Measurements from ENCODE around the gene POLE3.
A peak's percentile ranks its signal among the peaks of the same experiment; 100 is the strongest.
"Not testable (repeated sequence)": the region's sequence is repeated elsewhere in the genome, so short reads cannot be mapped to it uniquely, and the experiment has no call there.

The POLE3 gene

DNA sequence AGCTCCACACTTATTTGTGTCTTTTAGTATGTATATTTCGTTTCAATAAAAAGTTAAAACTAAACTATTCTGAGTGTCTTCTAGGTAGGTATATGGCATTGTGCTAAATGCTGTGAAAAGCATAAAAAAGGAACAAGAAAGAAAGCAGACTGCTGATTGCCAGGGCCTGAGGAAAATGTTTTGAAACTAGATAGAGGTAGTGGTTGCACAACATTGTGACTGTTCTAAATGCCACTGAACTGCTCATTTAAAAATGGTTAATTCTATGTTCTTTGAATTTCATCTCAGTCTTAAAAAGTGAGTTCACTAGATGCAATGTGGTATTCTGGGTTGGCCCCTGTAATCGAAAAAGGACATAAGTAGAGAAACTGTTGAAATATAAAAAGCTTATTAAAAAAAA is 6.8 kb downstream of the POLE3 start:
- no peak for DNase-seq (ENCODE audit: low read depth)

DNA sequence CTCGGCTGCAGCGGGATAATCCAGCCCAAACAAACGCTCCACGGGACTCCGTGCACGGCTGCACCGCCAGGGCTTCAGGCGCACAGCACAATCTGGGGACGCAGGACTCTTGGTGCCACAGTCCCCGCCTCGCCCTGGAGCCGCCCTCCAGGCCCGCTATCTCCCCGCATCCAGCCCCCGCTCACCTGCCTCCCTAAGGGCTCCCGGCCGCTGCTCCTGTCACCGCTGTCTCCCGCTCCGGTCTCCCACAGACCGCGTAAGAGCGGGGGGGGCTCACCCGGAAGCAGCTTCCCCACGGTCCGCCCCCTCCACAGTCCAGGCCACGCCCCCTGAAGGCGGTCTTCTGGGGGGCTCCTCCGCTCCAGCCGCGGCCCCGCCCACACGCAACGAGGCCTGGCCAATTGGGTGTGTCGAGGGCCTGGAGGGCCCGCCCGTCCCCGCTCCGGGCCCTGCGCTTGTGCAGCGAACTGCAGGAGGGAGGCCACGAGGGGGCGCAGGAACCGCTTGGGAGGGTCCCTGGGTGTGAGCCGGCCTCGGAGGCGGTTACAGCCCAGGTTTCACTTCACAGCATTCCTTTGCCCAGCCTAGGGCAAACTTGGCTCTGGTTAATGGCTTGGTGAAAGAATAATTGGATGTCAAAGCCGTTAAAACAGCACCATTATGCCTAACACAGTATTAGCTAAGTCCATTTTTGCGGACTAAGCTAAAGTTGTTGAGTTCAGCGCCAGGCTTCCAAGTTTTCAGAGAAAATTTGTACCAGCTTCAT is 9.3 kb downstream of the POLE3 start, which contains the start of gene ALAD:
TSS of gene ALAD (minus strand) at position 258 of the 766 bp plus-strand sequence. CDS start 7,725 bp downstream, outside the sequence.
- peak; percentile 99 for DNase-seq (ENCODE audit: low read depth)

DNA sequence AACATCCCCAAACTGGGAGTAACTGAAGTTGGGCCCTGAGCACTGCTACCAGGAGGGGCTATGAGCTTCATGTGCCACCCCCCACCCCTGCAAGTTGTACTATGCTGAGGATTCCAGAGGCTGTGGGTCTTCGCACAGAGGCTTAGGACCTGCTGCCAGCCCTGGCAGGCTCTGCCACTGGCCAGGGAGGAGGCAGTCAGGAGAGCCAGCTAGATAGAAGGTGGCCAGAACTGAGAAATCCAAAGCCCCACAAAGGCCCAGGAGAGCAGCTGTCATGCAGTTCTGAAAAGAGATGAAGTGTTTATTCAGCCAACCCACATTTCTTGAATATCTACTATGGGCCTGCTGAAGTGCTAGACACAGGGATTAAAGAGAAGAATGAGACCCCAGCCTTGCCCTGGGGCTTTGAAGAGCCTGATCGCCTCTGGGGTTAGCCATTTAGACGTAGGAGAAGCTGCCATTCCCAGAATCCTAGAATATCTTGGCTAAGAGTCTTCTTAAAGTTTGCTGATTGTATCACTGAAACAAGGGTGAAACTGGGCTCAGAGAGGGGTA is 10.8 kb downstream of the POLE3 start:
- DNase-seq (ENCODE audit: low read depth), result no peak

DNA sequence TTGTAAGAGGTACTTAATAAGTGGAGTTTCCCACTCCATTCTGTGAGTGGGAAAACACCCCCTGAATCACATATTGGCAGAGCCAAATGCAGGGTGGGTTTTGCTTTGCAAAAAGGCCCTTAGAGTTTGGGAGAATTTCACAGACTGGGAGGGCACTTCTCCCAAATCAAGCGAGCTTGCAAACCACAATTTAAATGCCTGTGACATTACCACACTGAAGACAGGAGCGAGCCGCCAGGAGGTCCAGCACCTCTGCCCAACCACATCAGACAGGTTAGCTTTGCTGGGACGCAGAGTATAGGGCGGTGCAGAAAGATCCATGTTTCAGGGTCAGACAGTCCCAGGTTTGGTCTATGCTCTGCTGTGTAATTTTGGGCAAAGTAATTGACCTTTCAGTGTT is 11.7 kb downstream of the POLE3 start:
- DNase-seq (ENCODE audit: low read depth), result no peak

DNA sequence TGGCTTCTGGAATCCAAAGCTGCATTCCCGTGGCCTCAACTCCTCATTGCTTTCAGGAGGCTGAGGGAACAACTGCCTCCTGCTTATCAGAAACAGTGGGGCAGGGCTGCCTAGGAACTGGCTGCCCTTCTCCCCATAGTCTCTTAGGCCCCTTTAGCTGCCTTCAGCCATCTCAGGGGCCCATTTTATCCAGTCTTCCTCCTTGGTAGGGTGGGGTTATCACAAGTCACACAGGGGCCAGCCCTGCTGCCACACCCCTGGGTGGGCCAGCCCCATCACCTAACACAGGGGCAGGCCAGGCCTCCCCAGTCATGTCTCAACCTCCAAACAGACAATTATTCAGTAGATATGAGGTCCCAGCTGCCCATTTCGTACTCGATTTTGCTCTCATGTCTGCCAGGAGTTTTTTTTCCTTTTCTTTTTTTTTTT is 13.3 kb downstream of the POLE3 start:
- DNase-seq (ENCODE audit: low read depth), result no peak

DNA sequence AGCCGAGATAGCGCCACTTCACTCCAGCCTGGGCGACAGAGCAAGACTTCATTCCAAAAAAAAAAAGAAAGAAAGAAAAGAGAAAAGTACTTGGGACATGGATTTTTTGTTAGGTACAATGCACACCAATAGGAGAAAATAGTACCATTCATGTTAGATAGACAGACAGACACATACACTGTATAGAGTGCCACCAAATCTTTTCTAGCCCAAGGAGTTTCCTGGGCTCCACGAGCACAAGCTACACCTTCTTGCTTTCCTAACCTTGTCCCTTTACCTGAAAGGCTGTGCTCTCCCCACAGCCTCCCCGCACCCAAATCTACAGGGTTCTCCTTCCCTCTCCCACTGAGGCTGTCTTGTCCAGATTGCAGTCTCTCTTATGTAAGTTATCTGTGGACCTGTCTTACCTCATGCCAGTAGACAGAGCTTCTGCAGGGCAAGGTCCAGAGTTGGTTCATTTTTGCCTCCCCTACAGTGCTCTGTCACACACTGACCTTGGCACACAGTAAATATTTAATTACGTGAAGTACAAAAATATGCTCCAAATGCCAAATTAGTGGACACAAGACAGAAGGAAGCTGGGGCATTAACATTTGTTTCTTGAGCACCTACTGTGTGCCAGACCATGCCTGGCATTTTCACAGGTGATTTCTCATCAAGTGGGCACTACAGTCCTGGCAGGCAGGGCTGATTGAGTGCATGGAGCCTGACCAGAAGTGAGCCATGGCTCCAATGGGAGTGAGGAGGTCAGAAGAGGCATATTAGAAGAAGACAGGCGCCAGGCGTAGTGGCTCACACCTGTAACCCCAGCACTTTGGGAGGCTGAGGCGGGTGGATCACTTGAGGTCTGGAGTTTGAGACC is 15.2 kb downstream of the POLE3 start:
- DNase-seq (ENCODE audit: low read depth), result no peak

DNA sequence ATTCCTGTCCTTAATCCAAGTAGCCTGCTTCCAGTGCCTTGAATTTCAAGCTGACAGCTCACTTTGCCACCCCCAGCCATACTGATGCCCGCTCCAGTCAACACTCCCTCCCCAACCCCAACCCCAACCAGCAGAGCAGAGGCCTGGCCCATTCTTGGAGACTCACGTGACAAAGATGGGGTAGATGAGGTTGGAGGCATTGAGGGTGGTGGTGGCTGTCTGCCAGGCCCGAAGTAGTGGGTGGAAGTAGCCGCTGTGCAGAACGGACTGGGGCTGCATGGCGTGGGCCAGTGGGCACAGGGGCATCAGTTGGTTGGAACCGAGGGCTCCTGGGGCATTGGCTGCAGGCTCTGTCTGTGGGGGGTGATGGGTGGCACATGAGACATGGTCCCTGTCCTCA is 17.2 kb downstream of the POLE3 start:
- DNase-seq (ENCODE audit: low read depth), result no peak

DNA sequence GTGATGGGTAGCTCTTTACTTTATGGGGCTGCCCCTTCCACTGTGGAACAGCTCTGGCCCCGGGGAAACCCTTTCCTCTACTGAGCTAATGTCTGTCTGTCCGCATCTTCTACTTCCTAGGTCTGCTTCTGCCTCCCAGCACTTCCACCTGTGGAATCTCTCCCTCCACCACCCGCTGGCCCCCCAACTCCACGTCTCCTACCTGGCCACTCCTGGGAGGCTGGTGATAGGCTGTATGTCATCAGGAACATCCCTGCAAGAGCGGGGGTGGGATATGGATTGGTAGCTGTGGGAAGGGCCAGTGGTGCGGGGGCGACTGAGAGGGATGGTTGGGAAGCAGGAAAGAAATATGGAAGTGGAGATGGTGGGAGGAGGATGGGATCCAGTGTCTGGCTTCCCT is 18.6 kb downstream of the POLE3 start:
- DNase-seq (ENCODE audit: low read depth), result no peak

DNA sequence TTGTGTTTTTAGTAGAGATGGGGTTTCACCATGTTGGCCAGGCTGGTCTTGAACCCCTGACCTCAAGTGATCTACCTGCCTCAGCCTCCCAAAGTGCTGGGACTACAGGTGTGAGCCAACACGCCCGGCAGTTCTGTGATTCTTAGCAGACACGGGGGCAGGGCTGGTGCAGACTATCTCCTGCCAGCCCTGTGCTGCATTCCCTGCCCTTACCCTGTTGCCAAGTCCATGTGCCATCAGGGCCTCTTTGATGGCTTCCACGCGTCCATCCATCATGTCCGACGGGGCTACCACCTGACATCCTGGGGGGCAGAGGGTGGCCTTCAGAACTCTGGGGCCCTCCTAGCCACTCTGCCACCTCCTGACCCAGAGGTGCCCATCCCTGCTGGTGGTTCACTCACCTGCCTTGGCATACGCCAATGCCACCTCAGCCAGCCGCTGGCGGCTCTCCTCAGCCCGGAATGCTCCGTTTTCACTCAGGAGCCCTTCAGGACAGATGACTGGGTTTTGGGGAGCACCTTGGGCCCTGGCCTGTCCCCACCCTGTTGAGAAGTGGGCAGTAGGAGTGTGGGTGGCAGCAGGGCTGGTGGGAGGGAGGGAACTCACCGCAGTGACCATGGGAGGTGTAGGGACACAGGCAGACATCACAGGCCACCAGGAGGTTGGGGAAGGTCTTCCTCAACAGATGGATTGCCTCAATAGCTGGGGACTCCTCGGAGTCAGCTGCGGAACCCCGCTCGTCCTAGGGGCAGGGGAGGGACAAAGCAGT is 20.1 kb downstream of the POLE3 start:
- no peak for DNase-seq (ENCODE audit: low read depth)

DNA sequence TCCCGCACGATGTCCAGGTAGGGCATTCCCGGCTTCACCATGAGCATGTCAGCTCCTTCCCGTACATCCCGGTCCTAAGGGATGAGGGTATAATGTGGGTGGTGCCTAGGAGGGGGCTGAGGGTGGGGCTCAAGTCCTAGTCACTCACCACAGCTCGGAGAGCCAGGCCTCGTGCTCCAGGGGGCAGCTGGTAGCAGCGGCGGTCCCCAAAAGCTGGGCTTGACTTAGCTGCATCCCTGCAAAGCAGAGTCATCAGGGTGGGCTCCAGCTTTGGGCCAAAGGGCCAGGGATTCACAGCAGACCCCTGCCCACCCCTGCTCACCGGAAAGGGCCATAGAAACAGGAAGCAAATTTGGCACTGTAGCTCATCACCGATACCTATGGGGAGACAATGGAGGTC is 21.0 kb downstream of the POLE3 start:
- DNase-seq (ENCODE audit: low read depth), result no peak

DNA sequence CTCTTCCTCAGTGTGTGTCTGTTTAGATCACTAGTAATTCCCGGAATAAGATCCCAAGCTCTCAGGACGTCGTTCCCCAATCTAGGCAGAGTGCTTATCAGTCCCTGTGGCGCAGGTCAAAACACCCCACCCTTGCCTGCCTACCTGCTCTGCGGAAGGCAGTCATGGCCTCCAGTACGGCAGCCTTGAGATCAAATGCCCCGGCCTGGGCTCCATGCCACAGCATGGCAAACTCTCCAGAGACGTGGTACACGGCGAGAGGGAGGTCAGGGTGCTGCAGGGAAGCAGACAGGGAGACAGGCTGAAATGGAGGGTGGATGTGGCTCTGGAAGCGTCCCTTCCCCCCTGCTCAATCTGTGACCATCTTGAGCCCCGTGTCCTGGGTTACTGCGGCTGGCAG is 21.6 kb downstream of the POLE3 start:
- no peak for DNase-seq (ENCODE audit: low read depth)

DNA sequence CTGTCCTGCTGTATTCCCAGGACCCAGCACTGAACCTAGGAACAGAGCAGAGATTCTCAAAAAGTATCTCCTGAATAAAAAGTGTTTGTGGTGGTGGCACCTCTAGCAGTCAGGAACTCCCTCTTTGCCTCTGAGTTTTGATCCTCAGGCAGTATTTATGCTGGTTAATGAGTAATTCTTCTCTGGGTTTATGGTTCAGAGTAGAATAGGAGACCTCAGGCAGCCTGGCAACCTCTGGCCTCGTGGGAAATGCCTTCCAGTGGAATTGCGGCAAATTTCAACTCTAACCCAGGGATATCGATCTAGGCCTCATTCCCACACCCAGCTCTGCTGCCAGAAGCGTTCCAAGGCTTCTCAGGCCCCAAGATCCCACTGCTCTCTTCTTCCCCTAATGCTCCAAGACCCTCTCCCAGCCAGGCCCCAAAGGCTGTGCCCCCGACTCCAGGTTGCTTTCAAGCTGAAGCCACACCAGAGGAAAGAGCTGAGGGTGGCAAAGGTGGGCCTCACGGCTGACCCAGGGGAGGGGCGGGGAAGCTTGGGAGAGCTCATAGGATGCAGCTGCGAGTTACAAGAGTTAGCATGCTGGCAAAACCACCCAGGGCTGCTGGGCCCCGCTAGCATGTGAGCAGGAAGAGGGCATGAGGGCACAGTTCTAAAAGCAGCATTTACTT is 22.8 kb downstream of the POLE3 start:
- DNase-seq (ENCODE audit: low read depth), result no peak

DNA sequence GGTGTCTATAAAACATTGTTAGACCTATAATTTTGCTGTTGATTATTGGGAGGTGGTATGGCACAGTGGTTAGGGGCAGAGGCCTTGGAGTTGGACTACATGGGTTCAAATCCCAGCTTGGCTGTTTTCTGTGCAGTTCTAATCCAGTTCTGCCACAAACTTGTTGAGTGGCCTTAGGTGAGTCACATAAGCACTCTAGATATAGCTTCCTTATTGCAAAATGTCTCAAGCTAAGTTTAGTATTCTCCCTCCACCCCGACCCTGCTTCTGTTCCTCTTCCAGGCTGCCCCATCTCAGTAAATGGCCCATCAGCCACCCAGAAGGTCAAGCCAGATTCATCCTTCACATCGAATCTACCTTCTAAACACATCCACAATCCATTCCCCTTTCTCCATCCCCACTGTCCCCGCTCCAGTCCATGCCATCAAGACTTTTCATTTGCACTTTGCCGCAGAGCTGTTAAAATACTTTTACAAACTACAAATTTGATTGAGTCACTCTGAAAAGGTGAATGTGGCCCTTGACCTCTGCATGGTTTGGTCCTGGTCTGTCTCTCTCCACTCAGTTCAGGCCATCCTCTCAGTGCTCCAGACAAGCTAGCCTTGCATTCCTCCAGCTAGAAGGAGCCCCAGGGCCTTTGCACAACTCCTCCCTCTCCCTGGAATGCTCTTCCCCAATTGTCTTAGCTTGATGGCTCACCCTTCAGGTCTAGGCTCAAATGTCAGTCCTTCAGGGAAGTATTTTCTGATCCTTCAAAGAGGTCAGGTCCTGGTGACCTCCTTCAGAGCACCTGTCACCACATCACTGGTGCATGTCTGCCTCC is 23.7 kb downstream of the POLE3 start:
- no peak for DNase-seq (ENCODE audit: low read depth)

DNA sequence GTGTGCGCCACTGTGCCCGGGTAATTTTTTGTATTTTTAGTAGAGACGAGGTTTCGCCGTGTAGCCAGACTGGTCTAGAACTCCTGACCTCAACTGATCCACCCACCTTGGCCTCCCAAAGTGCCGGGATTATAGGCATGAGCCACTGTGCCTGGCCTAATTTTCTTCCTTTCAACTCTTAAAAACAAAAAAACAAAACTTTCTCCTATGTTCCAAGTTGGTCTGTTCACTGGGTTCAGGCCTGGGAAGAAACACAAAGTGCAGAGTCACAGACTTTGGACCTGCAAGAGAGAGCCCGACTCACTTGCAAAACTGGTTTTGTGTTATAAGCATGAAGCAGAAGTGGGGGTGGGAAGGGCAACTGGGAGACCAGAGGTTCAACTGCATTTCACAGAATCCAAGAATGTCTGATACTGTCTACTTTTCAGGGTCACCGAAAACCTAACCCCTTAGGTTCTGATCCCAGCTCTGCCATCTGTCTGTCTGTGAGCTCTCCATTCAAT is 28.5 kb downstream of the POLE3 start:
- no peak for DNase-seq (ENCODE audit: low read depth)

DNA sequence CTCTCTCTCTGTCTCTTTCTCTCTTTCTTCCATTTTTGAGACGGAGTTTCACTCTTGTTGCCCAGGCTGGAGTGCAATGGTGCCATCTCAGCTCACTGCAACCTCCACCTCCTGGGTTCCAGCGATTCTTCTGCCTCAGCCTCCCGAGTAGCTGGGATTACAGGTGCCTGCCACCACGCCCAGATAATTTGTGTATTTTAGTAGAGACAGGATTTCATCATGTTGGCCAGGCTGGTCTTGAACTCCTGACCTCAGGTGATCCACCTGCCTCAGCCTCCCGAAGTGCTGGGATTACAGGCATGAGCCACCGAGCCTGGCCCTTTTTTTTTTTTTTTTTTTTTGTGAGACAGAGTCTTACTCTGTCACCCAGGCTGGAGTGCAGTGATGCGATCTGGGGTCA is 29.0 kb downstream of the POLE3 start:
- DNase-seq (ENCODE audit: low read depth), result not testable (repeated sequence)

DNA sequence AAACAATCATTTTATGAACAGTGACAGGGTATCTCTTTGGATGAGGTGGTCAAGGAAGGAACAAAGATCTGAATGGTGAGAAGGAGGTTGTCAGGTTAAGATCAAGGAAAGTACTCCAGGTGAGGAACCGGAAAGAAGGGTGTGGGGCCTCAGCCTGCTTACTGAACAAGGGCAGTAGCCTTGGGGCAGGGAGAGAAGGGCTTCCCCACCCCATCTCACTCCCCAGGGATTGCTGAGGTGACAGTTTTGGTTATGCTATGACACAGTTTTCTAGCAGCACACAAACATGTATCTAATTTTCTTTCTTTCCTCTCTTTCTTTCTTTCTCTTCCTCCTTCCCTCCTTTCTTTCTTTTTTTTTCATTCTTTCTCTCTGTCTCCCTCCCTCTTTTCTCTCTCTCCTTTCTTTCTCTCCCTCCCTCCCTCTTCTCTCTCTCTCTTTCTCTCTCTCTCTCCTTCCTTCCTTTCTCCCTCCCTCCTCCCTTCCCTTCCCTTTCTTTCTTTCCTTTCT is 29.6 kb downstream of the POLE3 start:
- DNase-seq (ENCODE audit: low read depth), result no peak

DNA sequence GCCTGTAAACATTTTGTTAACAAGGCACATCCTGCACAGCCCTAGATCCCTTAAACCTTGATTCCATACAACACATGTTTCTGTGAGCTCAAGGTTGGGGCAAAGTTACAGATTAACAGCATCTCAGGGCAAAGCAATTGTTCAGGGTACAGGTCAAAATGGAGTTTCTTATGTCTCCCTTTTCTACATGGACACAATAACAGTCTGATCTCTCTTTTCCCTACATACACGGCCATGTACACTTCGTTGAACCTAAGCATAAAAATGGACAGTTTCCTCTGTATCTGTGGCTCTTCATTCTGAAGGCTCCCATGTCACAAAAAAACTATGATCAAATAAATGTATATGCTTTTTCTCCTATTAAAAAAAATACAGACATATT is 30.7 kb downstream of the POLE3 start:
- not testable (repeated sequence) for DNase-seq (ENCODE audit: low read depth)

DNA sequence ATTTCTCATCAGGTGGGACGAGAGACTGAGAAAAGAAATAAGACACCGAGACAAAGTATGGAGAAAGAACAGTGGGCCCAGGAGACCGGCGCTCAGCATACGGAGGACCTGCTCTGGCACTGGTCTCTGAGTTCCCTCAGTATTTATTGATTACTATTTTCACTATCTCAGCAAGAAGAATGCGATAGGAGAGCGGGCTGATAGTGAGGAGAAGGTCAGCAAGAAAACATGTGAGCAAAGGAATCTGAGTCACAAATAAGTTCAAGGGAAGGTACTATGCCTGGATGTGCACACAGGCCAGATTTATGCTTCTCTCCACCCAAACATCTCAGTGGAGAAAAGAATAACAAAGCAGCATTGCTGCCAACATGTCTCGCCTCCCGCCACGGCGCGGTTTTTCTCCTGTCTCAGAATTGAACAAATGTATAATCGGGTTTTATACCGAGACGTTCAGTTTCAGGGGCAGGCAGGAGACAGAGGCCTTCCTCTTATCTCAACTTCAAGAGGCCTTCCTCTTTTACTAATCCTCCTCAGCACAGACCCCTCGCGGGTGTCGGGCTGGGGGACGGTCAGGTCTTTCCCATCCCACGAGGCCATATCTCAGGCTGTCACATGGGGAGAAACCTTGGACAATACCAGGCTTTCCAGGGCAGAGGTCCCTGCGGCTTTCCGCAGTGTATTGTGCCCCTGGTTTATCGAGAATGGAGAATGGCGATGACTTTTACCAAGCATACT is 31.2 kb downstream of the POLE3 start:
- not testable (repeated sequence) for DNase-seq (ENCODE audit: low read depth)
